HL-60 (cell line): ENCODE measurements around the gene TMEM135.
"Not testable (repeated sequence)": the region's sequence is repeated elsewhere in the genome, so short reads cannot be mapped to it uniquely, and the experiment has no call there.

ENCODE experiments used
- SPI1 ChIP-seq: IDR thresholded peaks from 2 replicates; pipeline ENCODE4 v1.6.1; 2012; ENCODE audit warnings: low read depth, mild to moderate bottlenecking, borderline replicate concordance
- TF ChIP-seq, protein P1 (sequence below): IDR thresholded peaks from one replicate; pipeline ENCODE4 v1.5.1; 2011; ENCODE audit warnings: low read length, control low read depth, inconsistent platforms; ENCODE audit not compliant: insufficient read depth

DNA sequence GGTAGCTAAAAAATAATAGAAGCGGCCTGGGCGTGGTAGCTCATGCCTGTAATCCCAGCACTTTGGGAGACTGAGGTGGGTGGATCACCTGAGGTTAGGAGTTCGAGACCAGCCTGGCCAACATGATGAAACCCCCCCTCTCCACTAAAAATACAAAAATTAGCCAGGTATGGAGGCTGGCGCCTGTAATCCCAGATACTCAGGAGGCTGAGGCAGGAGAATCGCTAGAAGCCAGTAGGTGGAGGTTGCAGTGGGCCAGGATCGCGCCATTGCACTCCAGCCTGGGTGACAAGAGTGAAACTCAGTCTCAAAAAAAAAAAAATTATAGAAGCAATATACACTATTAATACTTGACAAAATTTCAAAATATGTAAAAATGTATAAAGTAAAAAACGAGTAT, 150.7 kb downstream of the TMEM135 start:
- TF ChIP-seq, protein P1, sequence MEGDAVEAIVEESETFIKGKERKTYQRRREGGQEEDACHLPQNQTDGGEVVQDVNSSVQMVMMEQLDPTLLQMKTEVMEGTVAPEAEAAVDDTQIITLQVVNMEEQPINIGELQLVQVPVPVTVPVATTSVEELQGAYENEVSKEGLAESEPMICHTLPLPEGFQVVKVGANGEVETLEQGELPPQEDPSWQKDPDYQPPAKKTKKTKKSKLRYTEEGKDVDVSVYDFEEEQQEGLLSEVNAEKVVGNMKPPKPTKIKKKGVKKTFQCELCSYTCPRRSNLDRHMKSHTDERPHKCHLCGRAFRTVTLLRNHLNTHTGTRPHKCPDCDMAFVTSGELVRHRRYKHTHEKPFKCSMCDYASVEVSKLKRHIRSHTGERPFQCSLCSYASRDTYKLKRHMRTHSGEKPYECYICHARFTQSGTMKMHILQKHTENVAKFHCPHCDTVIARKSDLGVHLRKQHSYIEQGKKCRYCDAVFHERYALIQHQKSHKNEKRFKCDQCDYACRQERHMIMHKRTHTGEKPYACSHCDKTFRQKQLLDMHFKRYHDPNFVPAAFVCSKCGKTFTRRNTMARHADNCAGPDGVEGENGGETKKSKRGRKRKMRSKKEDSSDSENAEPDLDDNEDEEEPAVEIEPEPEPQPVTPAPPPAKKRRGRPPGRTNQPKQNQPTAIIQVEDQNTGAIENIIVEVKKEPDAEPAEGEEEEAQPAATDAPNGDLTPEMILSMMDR = not testable (repeated sequence)
- not testable (repeated sequence) for TF ChIP-seq SPI1
